GM12875 (cell line): Measurements from ENCODE around the gene PIANP.

Experiments
- H3K4me3 ChIP-seq: one replicate; pipeline ENCODE4 v1.5.1; 2011; ENCODE audit warnings: low read depth, low read length, control low read depth
- TF ChIP-seq, protein P1 (sequence below): IDR thresholded peaks from 2 replicates; pipeline ENCODE4 v1.5.1; 2011; ENCODE audit warnings: low read depth, mild to moderate bottlenecking, control low read depth, inconsistent platforms, low read length, moderate library complexity, borderline replicate concordance; ENCODE audit not compliant: insufficient read depth

Gene PIANP

DNA sequence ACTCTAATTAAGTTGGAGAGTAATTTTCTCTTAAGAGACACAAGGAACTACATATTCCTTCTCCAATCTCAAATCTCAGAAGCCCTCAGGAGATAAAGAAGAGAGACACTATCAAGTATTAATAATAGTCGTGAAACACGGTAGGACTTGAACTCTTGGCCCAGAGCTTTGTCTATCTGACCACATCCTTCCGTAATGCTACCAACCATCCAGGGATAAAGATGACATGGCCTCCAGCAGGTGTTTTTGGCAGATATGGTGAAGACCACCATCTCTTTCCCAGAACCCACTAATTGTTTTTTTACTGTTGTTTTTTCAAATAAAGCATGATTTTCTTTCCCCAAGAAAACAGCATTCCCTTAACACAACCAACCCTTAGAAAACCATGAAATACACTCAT is 14.8 kb downstream of the PIANP start:
- no peak overlapping the region for H3K4me3 ChIP-seq
- TF ChIP-seq, protein P1, sequence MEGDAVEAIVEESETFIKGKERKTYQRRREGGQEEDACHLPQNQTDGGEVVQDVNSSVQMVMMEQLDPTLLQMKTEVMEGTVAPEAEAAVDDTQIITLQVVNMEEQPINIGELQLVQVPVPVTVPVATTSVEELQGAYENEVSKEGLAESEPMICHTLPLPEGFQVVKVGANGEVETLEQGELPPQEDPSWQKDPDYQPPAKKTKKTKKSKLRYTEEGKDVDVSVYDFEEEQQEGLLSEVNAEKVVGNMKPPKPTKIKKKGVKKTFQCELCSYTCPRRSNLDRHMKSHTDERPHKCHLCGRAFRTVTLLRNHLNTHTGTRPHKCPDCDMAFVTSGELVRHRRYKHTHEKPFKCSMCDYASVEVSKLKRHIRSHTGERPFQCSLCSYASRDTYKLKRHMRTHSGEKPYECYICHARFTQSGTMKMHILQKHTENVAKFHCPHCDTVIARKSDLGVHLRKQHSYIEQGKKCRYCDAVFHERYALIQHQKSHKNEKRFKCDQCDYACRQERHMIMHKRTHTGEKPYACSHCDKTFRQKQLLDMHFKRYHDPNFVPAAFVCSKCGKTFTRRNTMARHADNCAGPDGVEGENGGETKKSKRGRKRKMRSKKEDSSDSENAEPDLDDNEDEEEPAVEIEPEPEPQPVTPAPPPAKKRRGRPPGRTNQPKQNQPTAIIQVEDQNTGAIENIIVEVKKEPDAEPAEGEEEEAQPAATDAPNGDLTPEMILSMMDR: no peak

DNA sequence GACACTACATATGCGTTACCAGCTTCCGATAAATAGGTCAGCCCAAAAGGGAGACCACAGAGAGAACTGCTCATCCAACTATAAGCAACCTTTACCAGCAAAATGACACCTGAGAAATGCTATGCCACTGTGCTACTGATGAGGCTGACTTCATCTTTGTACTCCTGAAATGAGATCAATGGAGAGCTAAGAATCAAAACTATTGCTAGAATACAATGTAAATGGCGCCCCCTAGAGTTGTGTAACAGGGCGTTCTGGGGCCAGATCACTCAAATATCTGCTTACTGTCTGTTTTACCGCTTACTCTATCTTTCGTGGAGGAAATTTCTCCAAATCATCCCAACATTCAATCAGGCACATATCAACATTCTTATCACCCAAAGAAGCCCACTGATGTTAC is 16.0 kb downstream of the PIANP start:
- no peak overlapping the region for H3K4me3 ChIP-seq
- TF ChIP-seq, protein P1: peak; percentile 46; the same call in 1 of the 2 replicates

DNA sequence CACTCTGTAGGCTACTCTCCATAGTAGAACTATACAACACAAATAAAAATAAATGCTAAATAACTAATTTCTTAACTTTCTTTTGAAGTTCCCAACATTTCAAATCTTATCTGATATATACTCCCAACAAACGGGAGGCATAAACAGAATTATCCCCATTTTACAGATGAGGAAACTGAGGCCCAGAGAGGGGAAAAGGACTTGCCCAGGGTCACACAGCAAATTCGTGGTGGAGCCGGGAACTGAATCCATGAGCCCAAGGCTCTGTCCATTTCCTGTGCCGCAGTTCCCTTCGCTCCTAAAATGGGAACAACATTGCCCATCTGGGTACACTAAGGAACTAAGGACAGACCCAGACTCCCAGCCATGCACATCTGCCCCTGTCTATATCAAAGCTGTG is 23.7 kb downstream of the PIANP start:
- H3K4me3 ChIP-seq: no peak overlapping the region
- TF ChIP-seq, protein P1: no peak

DNA sequence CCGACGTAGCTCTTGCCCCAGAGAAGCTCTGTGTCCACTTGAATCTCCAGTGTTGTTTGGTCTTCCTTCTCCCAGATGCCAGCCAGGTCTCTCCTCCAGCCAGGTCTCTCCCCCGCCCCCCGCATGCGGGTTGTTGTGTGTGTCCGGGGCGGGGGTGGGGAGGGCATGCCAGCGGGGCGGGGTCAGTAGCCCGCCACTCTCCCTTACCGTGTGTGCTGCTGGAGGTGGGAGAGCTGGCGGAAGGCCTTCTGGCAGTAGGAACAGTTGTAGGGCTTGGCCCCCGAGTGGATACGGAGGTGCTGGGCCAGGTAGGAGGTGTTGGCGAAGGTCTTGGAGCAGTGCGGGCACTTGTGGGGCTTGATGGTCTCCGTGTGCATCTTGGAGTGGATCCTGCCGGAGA is 28.5 kb downstream of the PIANP start:
- TF ChIP-seq, protein P1: no peak
- H3K4me3 ChIP-seq: no peak overlapping the region

DNA sequence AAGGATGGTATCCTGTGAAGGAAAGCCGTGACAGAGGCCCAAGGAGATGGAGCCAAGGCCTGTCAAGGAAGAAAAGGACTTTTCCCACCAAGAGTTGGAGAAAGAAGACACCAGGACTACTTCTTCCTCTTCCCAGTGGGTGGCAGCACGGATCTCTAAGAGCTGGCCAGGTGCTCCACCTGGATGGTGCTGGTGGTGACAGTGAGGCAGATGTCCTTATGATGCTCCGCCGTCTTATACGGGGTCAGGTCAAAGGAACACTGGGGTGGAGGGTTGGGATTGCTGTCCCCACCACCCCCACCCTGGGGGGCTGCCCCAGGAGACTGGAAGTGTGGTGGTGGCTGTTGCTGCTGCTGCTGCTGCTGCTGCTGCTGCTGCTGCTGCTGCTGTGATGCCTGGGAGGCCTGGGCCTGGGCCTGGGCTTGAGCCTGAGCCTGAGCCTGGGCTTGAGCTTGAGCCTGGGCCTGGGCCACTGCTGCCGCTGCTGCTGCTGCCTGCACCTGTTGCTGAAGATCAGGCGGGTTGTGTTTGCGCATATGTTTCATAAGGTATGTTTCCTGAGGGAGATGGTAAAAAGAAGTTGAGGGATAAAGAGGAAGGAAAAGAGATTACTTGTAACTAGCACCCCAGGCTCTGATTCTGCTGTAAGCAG is 32.9 kb downstream of the PIANP start:
- H3K4me3 ChIP-seq: no peak overlapping the region
- TF ChIP-seq, protein P1: no peak

DNA sequence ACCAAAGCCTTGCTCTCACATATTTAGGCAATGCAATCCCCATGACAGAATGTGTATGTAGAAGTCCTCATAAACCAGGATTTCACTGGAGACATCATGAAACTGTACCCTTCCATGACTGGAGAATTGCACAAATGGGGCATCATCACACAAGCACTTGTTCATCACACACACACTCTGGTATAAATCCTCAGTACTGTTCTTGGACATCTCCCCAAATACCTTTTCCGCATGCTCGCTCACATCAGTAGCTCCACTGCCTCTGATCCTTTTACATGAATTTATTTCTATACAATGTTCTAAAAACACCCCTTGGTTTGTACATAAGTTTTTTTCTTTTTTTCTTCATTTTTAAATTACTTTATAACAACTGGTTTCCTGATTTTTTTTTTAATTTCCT is 34.4 kb downstream of the PIANP start:
- TF ChIP-seq, protein P1: no peak
- no peak overlapping the region for H3K4me3 ChIP-seq

DNA sequence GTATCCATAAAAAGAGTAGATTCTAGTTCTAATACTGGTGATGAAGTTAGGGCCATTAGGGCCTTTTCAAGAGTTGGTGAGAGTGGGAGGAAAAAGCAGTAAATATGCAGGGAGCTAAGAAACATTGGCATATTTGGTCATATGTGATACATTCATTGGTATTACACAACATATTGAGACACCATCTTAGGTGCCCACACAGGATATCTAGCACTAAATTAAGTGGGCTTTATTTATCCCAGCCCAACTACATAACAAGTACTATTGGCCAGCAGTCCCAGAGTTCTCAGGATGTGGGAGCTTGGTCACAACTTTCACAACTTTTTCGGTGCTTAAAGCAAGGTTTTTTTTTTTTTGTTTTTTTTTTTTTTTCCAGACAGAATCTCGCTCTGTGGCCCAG is 35.7 kb downstream of the PIANP start:
- TF ChIP-seq, protein P1: no peak
- no peak overlapping the region for H3K4me3 ChIP-seq
